Left hindlimb (tissue), 1 donor: Measurements from ENCODE around the gene FHIP1A.
A peak's percentile ranks its signal among the peaks of the same experiment; 100 is the strongest.
"Not testable (repeated sequence)": the region's sequence is repeated elsewhere in the genome, so short reads cannot be mapped to it uniquely, and the experiment has no call there.

ENCODE experiments used
- DNase-seq: peaks from one replicate; pipeline ENCODE4 v3.0.0-alpha.2; 2018

Gene FHIP1A

GRCh38 chr4:151408630-151409469 lies at the start of gene FHIP1A:
FHIP1A (plus strand) TSS chr4:151409176; CDS start chr4:151566260, 157,084 bp downstream.
- DNase-seq, result peak; percentile 85

- no peak for DNase-seq
These were observed 49.4 kb upstream of the FHIP1A start for GRCh38 chr4:151359576-151359975.

DNA sequence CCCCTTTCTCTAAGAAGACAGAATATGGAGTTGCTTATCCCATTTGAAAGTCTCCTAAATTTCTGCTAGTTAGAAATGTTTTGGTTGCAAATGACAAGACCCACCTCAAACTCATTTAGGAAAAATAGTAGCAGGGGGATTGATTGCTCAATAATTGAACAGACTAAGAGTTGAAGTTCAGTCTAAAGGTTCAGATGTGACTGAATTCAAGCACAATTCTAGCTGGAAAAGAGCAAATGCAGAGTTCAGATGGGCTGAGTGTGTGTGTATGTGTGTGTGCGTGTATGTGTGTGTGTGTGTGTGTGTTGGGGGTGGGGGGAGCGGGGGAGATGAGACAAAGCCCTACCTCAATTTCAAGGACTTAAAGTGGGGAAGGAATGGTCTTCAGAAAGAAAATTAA lies 47.9 kb upstream of the FHIP1A start:
- DNase-seq, result no peak

DNA sequence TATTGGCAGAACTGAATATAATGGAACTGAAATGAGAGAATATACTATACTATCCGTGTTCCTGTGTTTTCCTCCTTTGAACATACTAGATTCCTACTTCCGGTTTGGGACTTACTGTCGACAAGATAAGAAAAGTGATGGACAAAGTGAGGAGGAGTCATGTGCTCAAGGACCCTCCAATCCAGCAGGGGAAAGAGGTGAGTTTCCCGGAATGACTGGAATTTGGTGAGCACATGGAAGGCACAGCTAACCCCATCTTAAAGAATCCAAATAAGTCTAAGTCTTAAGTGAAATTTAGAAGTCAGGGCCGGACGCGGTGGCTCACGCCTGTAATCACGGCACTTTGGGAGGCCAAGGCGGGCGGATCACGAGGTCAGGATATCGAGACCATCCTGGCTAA lies 47.0 kb upstream of the FHIP1A start:
- no peak for DNase-seq

DNA sequence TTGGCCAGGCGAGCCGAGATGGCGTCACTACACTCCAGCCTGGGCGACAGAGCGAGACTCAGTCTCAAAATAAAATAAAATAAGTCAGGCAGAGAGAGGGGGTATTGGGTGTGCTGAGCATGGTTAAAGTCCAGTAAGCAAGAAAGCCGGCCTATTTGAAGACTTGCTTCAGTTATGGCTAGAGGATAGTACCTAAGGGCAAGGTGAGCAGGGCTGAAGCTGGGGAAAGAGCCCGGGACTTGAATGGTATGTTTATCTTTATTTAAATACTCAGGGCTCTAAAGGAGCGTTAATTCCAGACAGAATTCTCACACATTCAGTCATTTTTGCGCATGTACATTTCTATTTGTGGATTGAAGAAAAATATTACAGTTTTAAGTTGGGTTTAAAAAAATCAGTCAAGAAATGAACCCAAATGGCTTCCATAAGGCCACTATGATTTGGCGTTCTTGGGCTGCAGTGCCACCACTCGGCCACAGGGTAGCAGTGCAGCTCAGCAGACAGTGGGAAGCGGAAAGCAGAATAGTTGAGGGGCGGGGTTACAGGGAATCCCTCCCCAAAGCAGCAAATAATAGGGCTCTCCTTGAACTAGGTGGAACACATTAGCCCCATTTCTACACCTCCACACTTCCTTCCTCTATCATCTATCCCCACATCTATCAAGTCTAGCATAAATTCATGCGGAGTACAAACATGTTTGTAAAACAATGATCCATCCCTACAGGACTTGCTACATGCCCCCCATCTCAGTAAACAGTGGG lies 46.4 kb upstream of the FHIP1A start:
- DNase-seq, result peak; percentile 81

DNA sequence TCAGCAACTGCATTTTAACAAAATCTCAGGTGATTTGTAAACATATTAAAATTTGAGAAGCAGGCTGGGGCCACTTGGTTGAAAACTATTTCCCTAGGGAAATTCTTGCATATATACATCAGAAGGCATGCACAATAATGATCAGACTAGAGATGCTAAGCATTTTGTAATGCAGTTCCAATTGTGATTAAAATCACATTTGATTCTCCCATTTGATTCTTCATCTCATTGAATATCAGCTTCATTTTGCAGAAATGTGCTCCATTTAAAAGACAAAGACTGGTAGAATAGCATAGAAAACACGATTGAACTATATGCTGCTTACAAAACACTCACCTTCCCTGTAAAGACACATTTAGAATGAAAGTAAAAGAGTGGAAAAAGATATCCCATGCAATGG lies 32.4 kb upstream of the FHIP1A start:
- DNase-seq, result no peak

- no peak for DNase-seq
These were observed 19.7 kb upstream of the FHIP1A start for GRCh38 chr4:151389311-151389710.

DNA sequence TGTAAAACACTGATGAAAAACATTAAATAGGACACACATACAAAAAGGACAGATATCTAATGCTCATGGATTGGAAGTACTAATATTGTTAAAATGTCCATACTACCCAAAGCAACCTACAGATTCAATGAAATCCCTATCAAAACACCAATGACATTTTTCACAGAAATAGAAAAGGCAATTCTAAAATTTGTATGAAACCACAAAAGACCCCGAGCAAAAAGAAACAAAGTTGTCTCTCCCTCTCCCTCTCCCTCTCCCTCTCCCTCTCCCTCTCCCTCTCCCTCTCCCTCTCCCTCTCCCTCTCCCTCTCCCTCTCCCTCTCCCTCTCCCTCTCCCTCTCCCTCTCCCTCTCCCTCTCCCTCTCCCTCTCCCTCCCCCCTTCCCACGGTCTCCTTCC lies 19.2 kb upstream of the FHIP1A start:
- DNase-seq, result not testable (repeated sequence)

DNA sequence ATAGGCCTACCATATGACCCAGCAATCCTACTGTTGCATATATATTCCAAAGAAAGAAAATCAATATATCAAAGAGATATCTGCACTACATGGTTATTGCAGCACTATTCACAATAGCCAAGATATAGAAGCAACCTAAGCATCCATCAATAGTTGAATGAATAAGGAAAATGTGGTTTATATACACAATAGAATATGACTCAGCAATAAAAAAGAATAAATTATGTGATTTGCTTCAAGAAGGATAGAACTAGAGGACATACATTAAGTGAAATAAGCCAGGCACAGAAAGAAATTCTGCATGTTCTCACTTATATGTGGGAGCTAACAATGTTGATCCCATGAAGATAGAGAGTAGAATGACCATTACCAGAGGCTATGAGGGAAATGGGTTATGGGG lies 13.1 kb upstream of the FHIP1A start:
- DNase-seq, result no peak

- DNase-seq, result no peak
These were observed 8.6 kb upstream of the FHIP1A start for GRCh38 chr4:151400343-151400742.

- no peak for DNase-seq
These were observed 7.2 kb upstream of the FHIP1A start for GRCh38 chr4:151401739-151402138.

GRCh38 chr4:151402145-151402865 lies 6.7 kb upstream of the FHIP1A start:
- DNase-seq, result no peak

GRCh38 chr4:151403656-151404055 lies 5.3 kb upstream of the FHIP1A start:
- no peak for DNase-seq

DNA sequence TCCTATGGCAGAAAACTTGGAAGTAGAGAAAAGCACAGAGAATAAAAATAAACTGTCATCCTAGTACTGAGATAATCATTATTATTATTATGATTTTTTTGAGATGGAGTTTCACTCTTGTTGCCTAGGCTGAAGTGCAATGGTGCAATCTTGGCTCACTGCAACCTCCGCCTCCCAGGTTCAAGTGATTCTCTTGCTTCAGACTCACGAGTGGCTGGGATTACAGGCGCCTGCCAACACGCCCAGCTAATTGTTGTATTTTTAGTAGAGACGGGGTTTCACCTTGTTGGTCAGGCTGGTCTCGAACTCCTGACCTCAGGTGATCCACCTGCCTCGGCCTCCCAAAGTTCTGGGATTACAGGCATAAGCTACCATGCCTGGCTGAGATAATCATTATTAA lies 4.2 kb upstream of the FHIP1A start:
- DNase-seq, result not testable (repeated sequence)

- DNase-seq, result no peak
These were observed 2.0 kb upstream of the FHIP1A start for GRCh38 chr4:151407018-151407417.

DNA sequence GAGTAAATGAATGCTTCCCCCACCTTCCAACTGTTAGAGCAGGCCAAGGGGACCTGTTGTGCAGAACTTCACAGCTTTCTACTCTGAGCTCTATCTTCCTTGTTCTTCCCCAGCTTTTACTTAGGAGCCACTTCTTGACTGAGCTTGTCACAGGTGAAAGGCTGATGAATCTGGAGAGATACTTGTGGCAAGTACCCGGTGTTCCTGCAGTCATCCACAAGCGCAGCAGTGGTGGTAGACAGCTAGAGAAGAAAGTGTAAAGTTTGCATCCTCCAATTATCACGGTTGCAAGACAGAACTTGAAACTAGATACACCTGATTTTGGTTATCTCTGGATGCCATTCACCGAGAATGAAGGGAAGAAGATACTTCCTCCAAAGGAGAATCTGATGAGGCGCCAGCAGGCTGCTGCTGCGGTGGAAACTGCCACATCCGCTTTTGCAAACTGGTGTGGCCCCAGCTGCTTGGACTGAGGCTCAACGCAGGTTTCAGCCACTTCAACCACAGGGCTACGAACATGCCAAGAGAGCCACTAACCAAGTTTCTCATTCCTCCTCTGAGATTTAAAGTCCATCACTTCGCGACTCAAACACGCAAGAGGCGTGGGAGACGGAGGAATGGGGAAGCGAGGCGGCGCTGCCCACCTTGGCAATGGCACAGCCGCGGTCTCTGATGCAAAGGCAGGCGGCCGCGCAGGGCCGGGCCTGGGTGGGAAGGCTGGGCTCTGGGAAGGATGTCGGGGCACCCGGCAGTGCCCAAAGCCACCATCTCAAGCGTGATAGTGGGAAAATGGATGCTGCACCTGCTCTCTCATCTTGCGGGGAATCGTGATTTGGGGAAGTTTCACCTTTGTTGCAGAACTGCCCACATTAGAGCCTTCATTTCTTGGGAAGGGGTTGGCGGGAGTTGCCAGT lies 1.3 kb upstream of the FHIP1A start:
- peak; percentile 40 for DNase-seq

GRCh38 chr4:151408380-151408629 lies 671 bp upstream of the FHIP1A start:
- DNase-seq, result no peak

DNA sequence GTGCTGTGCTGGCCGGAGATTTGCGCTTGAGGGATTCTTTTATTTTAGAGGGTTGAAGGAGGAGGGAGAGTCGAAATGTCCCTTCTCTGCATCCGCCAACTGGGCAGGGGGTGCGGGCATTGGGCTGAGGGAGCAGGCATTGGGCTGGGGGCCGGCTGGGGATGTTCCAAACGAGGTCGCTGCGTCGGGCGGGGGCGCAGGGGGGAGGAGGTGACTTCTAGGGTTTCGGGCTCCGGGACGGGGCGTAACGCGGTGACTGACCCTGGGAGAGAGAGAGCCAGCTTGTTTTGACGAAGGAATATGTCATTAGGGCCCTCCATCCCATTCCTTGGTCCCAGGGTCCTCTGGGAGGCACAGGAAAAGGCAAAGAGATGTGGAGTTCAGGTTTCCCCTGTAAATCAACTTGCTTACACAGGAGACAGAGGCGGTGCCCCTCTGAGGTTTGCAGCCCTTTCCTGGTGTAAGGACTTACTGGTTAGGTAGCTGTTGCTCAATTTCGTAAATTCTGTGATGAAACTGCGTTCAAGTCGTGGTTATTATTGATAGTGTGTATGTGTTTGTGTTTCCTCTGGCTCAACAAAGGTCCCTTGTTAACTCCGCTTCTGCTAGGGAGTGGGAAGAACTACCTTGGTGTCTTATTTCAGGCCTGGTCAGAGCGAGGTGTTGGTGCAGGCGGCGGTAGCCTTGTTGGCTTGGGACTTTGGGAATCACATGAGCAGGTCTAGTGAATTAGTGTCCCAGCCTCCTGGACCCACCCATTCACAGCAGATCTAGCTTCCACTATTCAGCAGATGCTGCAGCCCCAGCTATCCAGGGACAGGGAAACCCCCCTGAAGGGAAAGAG lies 716 bp downstream of the FHIP1A start:
- DNase-seq, result peak; percentile 47

DNA sequence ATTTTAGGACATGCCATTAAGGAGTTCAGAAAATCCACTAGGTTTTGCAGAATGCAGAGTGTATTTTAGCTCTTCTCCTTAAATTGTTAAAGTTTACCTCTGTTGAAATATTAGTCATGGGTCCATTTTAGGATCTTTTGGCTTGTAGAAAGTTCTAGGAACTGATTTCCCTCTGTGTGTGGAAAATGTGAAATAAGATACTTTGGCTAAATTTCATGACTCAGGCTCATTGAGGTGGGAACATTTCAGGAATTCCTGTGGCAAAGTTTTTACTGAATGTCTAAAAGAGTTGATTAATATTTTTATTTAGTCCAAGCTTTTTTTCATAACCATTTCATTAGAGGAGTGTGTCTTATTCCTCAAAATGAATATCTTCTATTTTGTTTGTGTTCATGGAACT lies 7.0 kb downstream of the FHIP1A start:
- no peak for DNase-seq

DNA sequence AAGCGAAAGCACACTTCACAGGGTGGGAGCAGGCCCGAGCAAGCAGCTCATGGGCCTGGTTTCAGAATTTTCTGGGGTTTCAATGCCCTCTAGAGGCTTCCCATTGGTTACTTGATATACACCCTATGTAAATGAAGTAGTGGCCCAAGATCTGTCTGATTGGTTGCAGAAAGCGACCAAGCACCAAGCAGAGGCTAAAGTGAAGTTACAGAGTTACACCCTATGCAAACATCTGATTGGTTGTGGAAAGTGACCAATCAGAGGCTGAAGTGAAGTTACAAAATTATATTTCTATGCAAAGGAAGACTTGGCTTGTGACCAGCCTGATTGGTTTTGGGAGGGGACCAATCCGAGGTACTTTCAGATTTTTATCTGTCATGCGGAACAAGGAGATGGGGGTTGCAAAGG lies 8.2 kb downstream of the FHIP1A start:
- no peak for DNase-seq

GRCh38 chr4:151417766-151418376 lies 8.9 kb downstream of the FHIP1A start:
- no peak for DNase-seq
